Measurements from ENCODE around the gene KCNT1.

The KCNT1 gene

DNA sequence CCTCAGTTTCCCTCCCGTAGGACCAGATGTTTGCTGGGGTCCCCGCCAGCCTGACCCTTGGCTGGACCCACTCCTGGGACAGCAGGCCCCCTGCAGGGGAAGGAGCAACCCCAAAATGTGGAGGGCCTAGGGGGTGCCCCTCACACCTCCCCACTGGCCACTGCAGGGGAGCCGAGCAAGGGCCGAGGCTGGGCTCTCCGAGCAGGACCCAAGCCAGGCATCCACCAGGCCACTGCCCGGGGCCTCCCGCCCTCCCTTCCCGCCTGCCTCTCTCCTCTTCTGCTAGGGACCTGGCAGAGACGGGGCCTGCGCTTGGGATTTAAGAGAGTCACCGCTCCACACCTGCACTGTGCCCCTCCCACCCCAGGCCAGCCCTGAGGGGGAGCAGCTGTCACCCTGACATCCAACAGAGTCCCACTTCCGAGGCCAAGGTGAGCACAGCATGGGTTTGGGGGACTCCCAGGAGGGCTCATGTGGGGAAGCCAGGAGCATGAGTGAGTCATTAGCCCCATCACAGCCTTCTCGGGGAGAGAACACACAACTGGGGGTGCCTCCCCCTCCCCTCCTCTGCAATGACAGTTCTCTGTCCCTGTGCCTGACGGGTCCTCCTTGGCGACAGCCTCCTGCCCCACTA is 18.5 kb upstream of the KCNT1 start:
- TF ChIP-seq, protein P1, sequence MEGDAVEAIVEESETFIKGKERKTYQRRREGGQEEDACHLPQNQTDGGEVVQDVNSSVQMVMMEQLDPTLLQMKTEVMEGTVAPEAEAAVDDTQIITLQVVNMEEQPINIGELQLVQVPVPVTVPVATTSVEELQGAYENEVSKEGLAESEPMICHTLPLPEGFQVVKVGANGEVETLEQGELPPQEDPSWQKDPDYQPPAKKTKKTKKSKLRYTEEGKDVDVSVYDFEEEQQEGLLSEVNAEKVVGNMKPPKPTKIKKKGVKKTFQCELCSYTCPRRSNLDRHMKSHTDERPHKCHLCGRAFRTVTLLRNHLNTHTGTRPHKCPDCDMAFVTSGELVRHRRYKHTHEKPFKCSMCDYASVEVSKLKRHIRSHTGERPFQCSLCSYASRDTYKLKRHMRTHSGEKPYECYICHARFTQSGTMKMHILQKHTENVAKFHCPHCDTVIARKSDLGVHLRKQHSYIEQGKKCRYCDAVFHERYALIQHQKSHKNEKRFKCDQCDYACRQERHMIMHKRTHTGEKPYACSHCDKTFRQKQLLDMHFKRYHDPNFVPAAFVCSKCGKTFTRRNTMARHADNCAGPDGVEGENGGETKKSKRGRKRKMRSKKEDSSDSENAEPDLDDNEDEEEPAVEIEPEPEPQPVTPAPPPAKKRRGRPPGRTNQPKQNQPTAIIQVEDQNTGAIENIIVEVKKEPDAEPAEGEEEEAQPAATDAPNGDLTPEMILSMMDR (conservative IDR thresholded peaks at IDR 0.05; ENCODE audit: low read depth, low read length) = no peak
- no peak for DNase-seq (ENCODE audit: low read depth)
- H3K4me3 ChIP-seq (ENCODE audit: low read depth, low read length) = no peak overlapping the region

DNA sequence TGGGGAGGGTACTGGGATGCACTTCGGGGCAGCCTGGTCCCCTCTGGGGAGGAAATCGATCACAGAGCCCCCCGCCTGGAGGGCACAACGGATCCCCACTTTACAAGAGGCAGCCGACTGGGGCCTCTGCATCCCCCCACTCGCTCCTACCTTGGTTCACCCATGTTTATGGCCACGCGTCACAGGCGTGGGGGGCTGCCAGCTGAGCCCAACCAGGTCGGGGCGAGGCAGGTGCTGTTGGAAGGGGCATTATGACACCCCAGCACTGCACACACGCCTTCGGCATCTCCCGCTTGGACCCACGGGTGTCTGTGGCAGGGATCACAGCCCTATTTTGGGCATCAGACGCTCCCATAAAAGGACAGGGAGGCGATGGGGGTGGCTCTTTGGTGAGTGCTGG is 17.3 kb upstream of the KCNT1 start:
- no peak overlapping the region for H3K4me3 ChIP-seq (ENCODE audit: low read depth, low read length)
- TF ChIP-seq, protein P1 (conservative IDR thresholded peaks at IDR 0.05; ENCODE audit: low read depth, low read length) = no peak
- no peak for DNase-seq (ENCODE audit: low read depth)

DNA sequence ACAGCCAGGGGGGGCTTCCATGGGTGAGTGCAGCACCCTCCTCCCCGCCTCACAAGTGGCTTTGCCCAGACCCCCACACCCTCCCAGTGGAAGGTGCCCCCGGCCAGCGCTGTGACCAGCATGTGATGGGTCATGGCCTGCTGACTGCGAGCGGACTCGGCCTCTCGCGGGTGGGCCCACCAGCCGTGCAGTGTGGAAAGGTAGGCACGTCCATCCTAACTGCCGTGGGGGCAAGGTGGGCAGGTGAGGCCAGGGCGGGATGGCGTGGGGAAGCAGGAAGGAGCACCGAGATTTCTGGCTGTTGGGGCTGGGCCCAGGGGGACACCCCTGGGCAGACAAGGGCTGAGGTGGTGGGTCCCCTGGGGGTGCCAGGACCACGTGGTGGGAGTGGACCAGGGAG is 14.8 kb upstream of the KCNT1 start:
- H3K4me3 ChIP-seq (ENCODE audit: low read depth, low read length) = no peak overlapping the region
- TF ChIP-seq, protein P1 (conservative IDR thresholded peaks at IDR 0.05; ENCODE audit: low read depth, low read length) = no peak
- DNase-seq (ENCODE audit: low read depth) = no peak

DNA sequence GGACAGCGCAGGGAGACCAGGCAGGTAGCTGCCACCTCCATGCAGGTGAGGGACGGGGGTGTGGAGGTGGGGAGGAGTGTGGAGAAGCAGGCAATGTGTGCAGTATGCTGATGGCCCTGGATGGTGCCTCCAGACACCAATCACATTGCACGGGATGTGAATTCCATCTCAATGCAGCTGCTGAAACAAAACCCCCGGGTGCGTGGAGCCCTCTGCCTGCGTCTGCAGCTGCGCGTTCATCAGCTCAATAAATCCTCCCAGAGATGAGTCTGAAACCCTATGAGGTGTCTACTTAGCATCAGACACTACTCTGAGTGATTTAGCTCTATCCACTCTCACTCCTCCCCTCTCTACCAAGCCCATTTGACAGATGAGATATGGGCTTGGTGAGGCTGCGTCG is 13.0 kb upstream of the KCNT1 start:
- no peak overlapping the region for H3K4me3 ChIP-seq (ENCODE audit: low read depth, low read length)
- TF ChIP-seq, protein P1 (conservative IDR thresholded peaks at IDR 0.05; ENCODE audit: low read depth, low read length) = no peak
- DNase-seq (ENCODE audit: low read depth) = no peak

DNA sequence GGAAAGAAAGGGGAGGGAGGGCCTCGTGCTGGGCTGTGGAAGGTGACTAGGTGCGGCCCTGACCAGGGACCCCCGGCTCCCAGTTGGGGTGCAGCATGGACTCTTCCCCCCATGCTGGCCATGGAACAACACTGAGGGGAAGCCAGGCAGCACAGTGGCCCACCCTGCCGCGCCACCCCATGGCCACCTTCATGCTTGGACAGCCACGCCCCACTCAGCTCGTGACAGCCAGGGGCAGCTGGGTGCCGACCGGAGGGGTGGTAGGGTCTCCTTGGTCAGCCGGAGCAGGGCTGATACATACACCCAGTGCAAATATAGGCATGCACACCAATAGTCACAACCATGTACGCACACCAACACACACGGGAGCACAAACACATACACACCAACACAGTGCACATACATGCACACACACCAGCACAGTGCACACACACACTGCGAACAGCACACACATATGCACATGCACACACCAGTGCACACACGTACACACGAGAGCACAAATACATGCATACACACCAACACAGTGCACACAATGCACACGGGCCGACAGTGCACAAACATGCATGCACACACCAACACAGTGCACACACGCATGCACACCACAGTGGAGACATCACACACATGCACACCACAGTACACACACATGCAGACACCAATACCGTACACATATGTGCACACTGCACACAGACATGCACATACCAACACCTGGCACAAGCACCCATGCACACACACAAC is 11.0 kb upstream of the KCNT1 start:
- no peak overlapping the region for H3K4me3 ChIP-seq (ENCODE audit: low read depth, low read length)
- TF ChIP-seq, protein P1 (conservative IDR thresholded peaks at IDR 0.05; ENCODE audit: low read depth, low read length) = no peak
- no peak for DNase-seq (ENCODE audit: low read depth)

DNA sequence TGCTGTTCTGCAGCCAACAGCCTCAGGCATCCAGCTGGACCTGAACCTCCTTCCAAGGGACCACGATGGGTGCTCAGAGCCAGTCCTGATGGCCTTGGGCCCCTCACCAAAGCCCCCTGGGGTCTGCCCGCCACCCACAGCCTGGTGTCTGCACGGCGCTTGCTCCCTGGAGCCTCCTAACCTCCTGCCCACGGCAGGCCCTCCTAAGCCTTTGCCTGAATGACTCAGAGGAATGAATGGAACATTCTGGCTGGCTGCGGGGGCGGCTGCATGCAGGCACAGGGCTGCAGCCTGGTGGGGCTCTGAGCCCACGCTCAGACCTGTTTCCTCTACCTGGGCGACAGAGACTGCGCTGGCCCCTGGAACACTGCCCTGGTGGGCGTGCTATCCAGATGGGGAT is 9.6 kb upstream of the KCNT1 start:
- no peak overlapping the region for H3K4me3 ChIP-seq (ENCODE audit: low read depth, low read length)

More for the DNA sequence above, 9.6 kb upstream of the KCNT1 start:
- peak; percentile 10 for DNase-seq (ENCODE audit: low read depth)
- TF ChIP-seq, protein P1 (conservative IDR thresholded peaks at IDR 0.05; ENCODE audit: low read depth, low read length) = no peak

Data from choroid plexus epithelial cell (primary cell).